HUES64 (cell line): ENCODE measurements around the gene APBB2.

Experiments used
- H3K27ac ChIP-seq: 2 replicates; pipeline ENCODE4 v1.7.0; 2013; ENCODE audit warnings: low read depth, low read length, inconsistent platforms
- H3K27me3 ChIP-seq: 2 replicates; pipeline ENCODE4 v1.6.1; 2013; ENCODE audit warnings: mild to moderate bottlenecking, low read length; ENCODE audit not compliant: insufficient read depth
- H3K36me3 ChIP-seq: 2 replicates; pipeline ENCODE4 v1.6.1; 2013; ENCODE audit warnings: mild to moderate bottlenecking, low read length; ENCODE audit not compliant: insufficient read depth
- H3K4me1 ChIP-seq: 2 replicates; pipeline ENCODE4 v1.6.1; 2013; ENCODE audit warnings: mild to moderate bottlenecking, low read length, moderate library complexity; ENCODE audit not compliant: insufficient read depth
- H3K4me3 ChIP-seq: 2 replicates; pipeline ENCODE4 v1.5.1; 2013; ENCODE audit warnings: mild to moderate bottlenecking, low read length, moderate library complexity
- H3K9ac ChIP-seq: 2 replicates; pipeline ENCODE4 v1.6.1; 2013; ENCODE audit warnings: mild to moderate bottlenecking, low read depth, low read length
- H3K9me3 ChIP-seq: 2 replicates; pipeline ENCODE4 v1.6.1; 2013; ENCODE audit warnings: low read depth, low read length; ENCODE audit not compliant: insufficient read depth
- WGBS: fragments of 150-250, 120-280 bp; methylation state at CpG from one replicate; pipeline ENCODE4 v1.1.7; 2013; ENCODE audit warnings: missing lambda C conversion rate; 5-methylcytosine and 5-hydroxymethylcytosine counted together

APBB2 gene

GRCh38 chr4:40769266-40769665, 445.1 kb downstream of the APBB2 start:
- Histone ChIP-seq H3K4me3 (no peak overlapping the region), H3K27me3 (no peaks in the 10 kb centered on the region), H3K9me3 (no peaks in the 10 kb centered on the region), H3K9ac (no peak overlapping the region), H3K36me3 (peaks cover 24% of the 10 kb centered on the region), H3K27ac (no peak overlapping the region), H3K4me1 (no peaks in the 10 kb centered on the region)
- 98% methylated on average over 1 of the region's 1 CpG for WGBS

GRCh38 chr4:40763228-40763716, 451.1 kb downstream of the APBB2 start:
- Histone ChIP-seq H3K9ac (no peak overlapping the region), H3K9me3 (no peaks in the 10 kb centered on the region), H3K27ac (no peak overlapping the region), H3K27me3 (no peaks in the 10 kb centered on the region), H3K4me1 (no peaks in the 10 kb centered on the region), H3K36me3 (peaks cover 22% of the 10 kb centered on the region), H3K4me3 (no peak overlapping the region)
- WGBS, result 91% methylated on average over 3 of the region's 3 CpGs
